GM23338 (cell line): ENCODE data around the gene CNOT1.

Experiments
- CREB1 ChIP-seq: fragments of 250-450 bp; sonication (Bioruptor Pico); IDR thresholded peaks from 2 replicates; pipeline ENCODE4 v1.5.0; 2020; ENCODE audit warnings: low read depth, mild to moderate bottlenecking, moderate library complexity
- ETS1 ChIP-seq: IDR thresholded peaks from 2 replicates; pipeline ENCODE4 v1.6.1; 2016; ENCODE audit warnings: antibody characterized with exemption
- EZH2 ChIP-seq: fragments of 200-600 bp; sonication (generic); IDR thresholded peaks from one replicate; pipeline ENCODE4 v1.8.0; 2017; ENCODE audit warnings: antibody characterized with exemption, mild to moderate bottlenecking, low read depth; ENCODE audit not compliant: unreplicated experiment
- EZH2phosphoT487 ChIP-seq: fragments of 200-600 bp; sonication (generic); IDR thresholded peaks from one replicate; pipeline ENCODE4 v1.8.1; 2018; ENCODE audit warnings: antibody characterized with exemption; ENCODE audit not compliant: unreplicated experiment
- JUNB ChIP-seq: IDR thresholded peaks from one replicate; pipeline ENCODE4 v1.6.1; 2016; ENCODE audit warnings: antibody characterized with exemption; ENCODE audit not compliant: unreplicated experiment
- POLR2AphosphoS5 ChIP-seq: IDR thresholded peaks from 2 replicates; pipeline ENCODE4 v1.6.1; 2016; ENCODE audit warnings: antibody characterized with exemption, low read depth
- REST ChIP-seq: IDR thresholded peaks from one replicate; pipeline ENCODE4 v1.6.1; 2018; ENCODE audit warnings: antibody characterized with exemption; ENCODE audit not compliant: unreplicated experiment
- ZNF114 ChIP-seq: fragments of 250-450 bp; sonication (Bioruptor Pico); IDR thresholded peaks from 2 replicates; pipeline ENCODE4 v1.5.0; 2020; ENCODE audit warnings: mild to moderate bottlenecking, moderate library complexity
- TF ChIP-seq, protein P1 (sequence below), 2 experiments: fragments of 200-600 bp in 1 of 2; sonication (generic) in 1 of 2; conservative IDR thresholded peaks; 2 replicates each; pipeline versions ENCODE4 v1.5.1 to v1.6.1; 2016 to 2017; ENCODE audit warnings: antibody characterized with exemption in 2 of 2, low read depth in 2 of 2, mild to moderate bottlenecking in 2 of 2, moderate library complexity in 1 of 2

DNA sequence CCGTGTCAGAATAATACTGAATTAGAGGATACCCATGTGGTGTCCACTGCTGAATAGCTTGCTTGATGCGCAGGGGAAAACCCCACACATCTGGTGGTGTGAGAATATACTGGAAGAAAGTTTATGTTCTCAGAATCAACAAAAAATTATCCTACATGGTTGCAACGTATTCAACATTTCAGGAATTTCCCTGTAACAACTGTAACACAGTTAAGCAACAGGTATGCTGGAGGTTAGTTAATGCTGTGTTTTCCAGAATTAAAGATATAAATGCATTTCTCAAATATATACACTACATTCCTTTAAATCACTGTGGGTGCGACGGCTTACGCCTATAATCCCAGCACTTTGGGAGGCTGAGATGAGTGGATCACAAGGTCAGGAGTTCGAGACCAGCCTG is 5.4 kb downstream of the CNOT1 start:
- TF ChIP-seq POLR2AphosphoS5 (no peak), REST (no peak), EZH2 (no peak), EZH2phosphoT487 (no peak), JUNB (no peak), ETS1 (no peak), CREB1 (CRISPR knock-in tag) (no peak), ZNF114 (CRISPR knock-in tag) (no peak)
- TF ChIP-seq, protein P1, sequence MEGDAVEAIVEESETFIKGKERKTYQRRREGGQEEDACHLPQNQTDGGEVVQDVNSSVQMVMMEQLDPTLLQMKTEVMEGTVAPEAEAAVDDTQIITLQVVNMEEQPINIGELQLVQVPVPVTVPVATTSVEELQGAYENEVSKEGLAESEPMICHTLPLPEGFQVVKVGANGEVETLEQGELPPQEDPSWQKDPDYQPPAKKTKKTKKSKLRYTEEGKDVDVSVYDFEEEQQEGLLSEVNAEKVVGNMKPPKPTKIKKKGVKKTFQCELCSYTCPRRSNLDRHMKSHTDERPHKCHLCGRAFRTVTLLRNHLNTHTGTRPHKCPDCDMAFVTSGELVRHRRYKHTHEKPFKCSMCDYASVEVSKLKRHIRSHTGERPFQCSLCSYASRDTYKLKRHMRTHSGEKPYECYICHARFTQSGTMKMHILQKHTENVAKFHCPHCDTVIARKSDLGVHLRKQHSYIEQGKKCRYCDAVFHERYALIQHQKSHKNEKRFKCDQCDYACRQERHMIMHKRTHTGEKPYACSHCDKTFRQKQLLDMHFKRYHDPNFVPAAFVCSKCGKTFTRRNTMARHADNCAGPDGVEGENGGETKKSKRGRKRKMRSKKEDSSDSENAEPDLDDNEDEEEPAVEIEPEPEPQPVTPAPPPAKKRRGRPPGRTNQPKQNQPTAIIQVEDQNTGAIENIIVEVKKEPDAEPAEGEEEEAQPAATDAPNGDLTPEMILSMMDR (conservative IDR thresholded peaks at IDR 0.05; ENCODE audit: low read depth in 2 of 2): no peak
